K562 (cell line): ENCODE data around the gene TBX10. TPM values are rescaled to one million over a fixed set of nuclear protein-coding genes. Genes with fewer than 3 reads are reported as not detected.

ENCODE experiments used
- CTCFL ChIP-seq: IDR thresholded peaks from 2 replicates; pipeline ENCODE4 v1.6.1; 2011; ENCODE audit warnings: borderline replicate concordance, low read depth, mild to moderate bottlenecking, moderate library complexity, low read length; ENCODE audit not compliant: insufficient read depth, poor library complexity, severe bottlenecking
- DDX20 ChIP-seq: fragments of 450-650 bp; IDR thresholded peaks from 2 replicates; pipeline ENCODE4 v1.6.1; 2016; ENCODE audit warnings: missing genetic modification characterization, low read depth, mild to moderate bottlenecking, missing compliant biosample characterization, moderate library complexity
- ELK1 ChIP-seq: sonication (generic); formaldehyde crosslinking; IDR thresholded peaks from 2 replicates; pipeline ENCODE4 v1.8.1; 2022; ENCODE audit warnings: missing genetic modification reagents
- FOXP4 ChIP-seq: sonication (generic); formaldehyde crosslinking; IDR thresholded peaks from 2 replicates; pipeline ENCODE4 v1.8.0; 2022; ENCODE audit warnings: mild to moderate bottlenecking, missing genetic modification reagents, borderline replicate concordance
- HMGN3 ChIP-seq: IDR thresholded peaks from 2 replicates; pipeline ENCODE4 v1.6.1; 2011; ENCODE audit warnings: borderline replicate concordance, low read depth, mild to moderate bottlenecking, mixed read lengths, low read length; ENCODE audit not compliant: insufficient read length; ENCODE audit errors: extremely low read depth
- HNRNPLL ChIP-seq: fragments of 200-400 bp; formaldehyde crosslinking; IDR thresholded peaks from 2 replicates; pipeline ENCODE4 v1.6.1; 2017; ENCODE audit warnings: low read length, low read depth, mild to moderate bottlenecking; ENCODE audit not compliant: poor library complexity, severe bottlenecking
- IFI16 ChIP-seq: fragments of 250-450 bp; sonication (Bioruptor Pico); IDR thresholded peaks from 2 replicates; pipeline ENCODE4 v2.1.2; 2022; ENCODE audit warnings: mild to moderate bottlenecking, inconsistent platforms
- L3MBTL2 ChIP-seq: fragments of 450-650 bp; IDR thresholded peaks from 2 replicates; pipeline ENCODE4 v1.6.1; 2016; ENCODE audit warnings: mild to moderate bottlenecking, moderate library complexity
- NKRF ChIP-seq: fragments of 450-650 bp; IDR thresholded peaks from 2 replicates; pipeline ENCODE4 v1.6.1; 2016; ENCODE audit warnings: borderline replicate concordance
- PCBP2 ChIP-seq: fragments of 200-400 bp; formaldehyde crosslinking; IDR thresholded peaks from 2 replicates; pipeline ENCODE4 v1.6.1; 2018; ENCODE audit warnings: low read length, low read depth, mild to moderate bottlenecking, moderate library complexity; ENCODE audit not compliant: poor library complexity, severe bottlenecking
- RBM15 ChIP-seq: fragments of 200-400 bp; formaldehyde crosslinking; IDR thresholded peaks from 2 replicates; pipeline ENCODE4 v1.6.1; 2018; ENCODE audit warnings: mild to moderate bottlenecking, low read length, moderate library complexity; ENCODE audit not compliant: insufficient read depth
- SREBF1 ChIP-seq: fragments of 150-350 bp; IDR thresholded peaks from 2 replicates; pipeline ENCODE4 v1.6.1; 2014; ENCODE audit warnings: antibody characterized with exemption, low read depth, low read length, borderline replicate concordance
- SRSF9 ChIP-seq: fragments of 200-400 bp; formaldehyde crosslinking; IDR thresholded peaks from 2 replicates; pipeline ENCODE4 v1.6.1; 2017; ENCODE audit warnings: low read depth, low read length, borderline replicate concordance
- TFAP4 ChIP-seq: sonication (generic); formaldehyde crosslinking; IDR thresholded peaks from 2 replicates; pipeline ENCODE4 v1.8.0; 2022; ENCODE audit warnings: missing genetic modification reagents, mild to moderate bottlenecking, moderate library complexity, borderline replicate concordance
- TRIM28 ChIP-seq: fragments of 450-650 bp; IDR thresholded peaks from 2 replicates; pipeline ENCODE4 v1.6.1; 2017
- ZNF143 ChIP-seq: sonication (generic); formaldehyde crosslinking; IDR thresholded peaks from 2 replicates; pipeline ENCODE4 v1.9.0; 2022; ENCODE audit warnings: mild to moderate bottlenecking, missing genetic modification reagents
- ZNF431 ChIP-seq: sonication (generic); formaldehyde crosslinking; IDR thresholded peaks from 2 replicates; pipeline ENCODE4 v1.8.0; 2022; ENCODE audit warnings: mild to moderate bottlenecking, missing genetic modification reagents
- ZNF445 ChIP-seq: fragments of 250-450 bp; sonication (Bioruptor Pico); IDR thresholded peaks from 2 replicates; pipeline ENCODE4 v1.4.0; 2020; ENCODE audit warnings: low read depth, mild to moderate bottlenecking, moderate library complexity
- polyA plus RNA-seq, 8 experiments: library from polyadenylated mRNA; depleted of rRNA in 4 of 8; stranded (reverse) in 5 of 8; unstranded in 3 of 8; fragments of >200 nt; fragmentation: Nextera tagmentation in 2 of 8; fragmentation: Illumina TruSeq in 1 of 8; extraction: Ambion mirVana in 2 of 8; extraction: Trizol in 1 of 8; gene quantifications; 2 replicates each; pipeline versions ENCODE4 v1.2.1 to v1.2.3, GENCODE V29; 2011 to 2014; ENCODE audit warnings: inconsistent platforms in 1 of 8, missing spikeins in 1 of 8
- total RNA-seq, 7 experiments: library from RNA; depleted of rRNA in 6 of 7; stranded (reverse); fragments of >200 nt in 6 of 7; fragmentation: Illumina TruSeq in 2 of 7; extraction: Trizol in 2 of 7; gene quantifications; 2 replicates each; pipeline versions ENCODE4 v1.2.1 to v1.2.3, GENCODE V29; 2011 to 2021; ENCODE audit warnings: low replicate concordance in 1 of 7

Gene TBX10
- total and polyA plus RNA-seq, 9 of the 15 experiments (the other 6 are each of a cell fraction or from before 2014, with no cell fraction given) = not detected

GRCh38 chr11:67605231-67606011 lies 34.1 kb downstream of the TBX10 start (continued):
- TF ChIP-seq ELK1 (CRISPR knock-in tag) (no peak), PCBP2 (no peak), TFAP4 (no peak; the same call in 1 of the 2 replicates), NKRF (no peak), DDX20 (no peak), SRSF9 (no peak), L3MBTL2 (peak; percentile 81), ZNF143 (CRISPR knock-in tag) (no peak), TRIM28 (no peak), CTCFL (no peak), FOXP4 (CRISPR knock-in tag) (no peak), RBM15 (no peak), ZNF431 (CRISPR knock-in tag) (no peak), HNRNPLL (no peak), IFI16 (no peak), HMGN3 (no peak), ZNF445 (CRISPR knock-in tag) (no peak), SREBF1 (no peak)
